D341Med (cell line): Measurements from ENCODE around the gene PRMT7.

Experiments used
- DNase-seq: peaks from one replicate; pipeline ENCODE4 v3.0.0; 2012; ENCODE audit warnings: low spot score

Gene PRMT7

GRCh38 chr16:68348639-68349445 is 38.0 kb downstream of the PRMT7 start:
- DNase-seq = no peak

- DNase-seq = no peak
Observed at GRCh38 chr16:68349838-68350410, 39.1 kb downstream of the PRMT7 start.

DNA sequence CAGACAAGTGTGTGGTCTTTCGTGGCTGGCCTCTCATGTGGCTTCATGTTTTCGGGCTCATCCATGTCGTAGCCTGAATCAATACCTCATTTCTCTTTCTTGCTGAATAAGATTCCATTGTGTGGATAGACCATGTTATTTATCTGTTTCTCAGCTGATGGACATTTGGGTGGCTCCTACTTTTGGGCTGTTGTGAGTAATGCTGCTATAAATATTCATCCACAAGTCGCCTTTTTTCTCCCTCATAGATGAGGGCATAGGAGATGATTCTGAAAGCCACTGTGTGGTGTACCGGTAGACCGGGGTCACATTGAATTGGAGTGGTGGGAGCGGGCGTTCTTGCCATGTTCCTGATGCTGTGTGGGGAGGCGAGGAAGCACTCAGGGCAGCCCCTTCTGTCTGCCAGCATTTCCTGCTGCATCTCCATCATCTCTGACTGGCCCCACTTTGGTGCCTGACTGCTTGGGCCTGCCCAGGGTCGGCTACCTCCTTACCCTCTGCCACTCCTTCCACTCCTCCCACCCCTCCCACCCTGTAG is 40.1 kb downstream of the PRMT7 start:
- no peak for DNase-seq

DNA sequence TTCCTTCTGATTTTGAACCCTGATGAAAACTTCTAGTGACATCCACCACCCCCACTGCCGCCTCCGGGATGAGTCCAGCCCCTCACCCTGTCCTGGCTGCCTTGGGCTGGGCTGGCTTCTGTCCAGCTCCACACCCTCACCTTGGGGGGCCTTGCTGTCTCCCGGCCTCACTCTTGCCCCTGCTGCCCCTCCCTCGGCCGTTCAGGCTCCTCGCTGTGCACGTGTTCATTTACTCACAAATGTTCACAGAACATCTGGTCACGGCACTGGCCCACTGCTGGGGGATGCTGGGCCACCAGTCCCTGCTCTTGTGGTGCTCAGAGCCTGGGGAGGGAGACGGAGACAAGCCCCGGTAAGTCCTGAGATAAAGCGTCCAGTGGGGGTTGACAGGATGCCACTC is 40.6 kb downstream of the PRMT7 start:
- DNase-seq = no peak

GRCh38 chr16:68351991-68352431 is 41.2 kb downstream of the PRMT7 start:
- no peak for DNase-seq

DNA sequence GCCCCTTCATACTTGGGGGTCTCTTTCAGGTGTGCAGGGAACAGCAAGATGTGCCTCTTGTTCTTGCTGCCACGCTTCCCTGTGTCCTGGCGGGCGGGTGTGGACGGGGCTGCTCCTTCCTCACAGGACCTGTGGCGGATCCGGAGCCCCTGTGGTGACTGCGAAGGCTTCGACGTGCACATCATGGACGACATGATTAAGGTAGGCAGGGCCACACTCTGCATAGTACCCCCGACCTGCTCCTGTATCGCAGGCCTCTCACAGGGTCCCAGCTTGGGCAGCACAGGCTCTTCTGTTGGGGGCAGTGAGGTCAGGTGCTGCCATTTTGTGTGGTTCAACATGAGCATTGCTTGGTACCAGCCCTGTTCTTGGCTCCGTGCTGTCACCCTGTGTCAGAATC is 42.5 kb downstream of the PRMT7 start:
- DNase-seq = no peak

GRCh38 chr16:68354816-68355215 is 44.0 kb downstream of the PRMT7 start:
- no peak for DNase-seq

GRCh38 chr16:68355447-68356248 is 44.8 kb downstream of the PRMT7 start:
- DNase-seq = no peak

GRCh38 chr16:68356249-68356918 is 45.6 kb downstream of the PRMT7 start:
- DNase-seq = no peak

DNA sequence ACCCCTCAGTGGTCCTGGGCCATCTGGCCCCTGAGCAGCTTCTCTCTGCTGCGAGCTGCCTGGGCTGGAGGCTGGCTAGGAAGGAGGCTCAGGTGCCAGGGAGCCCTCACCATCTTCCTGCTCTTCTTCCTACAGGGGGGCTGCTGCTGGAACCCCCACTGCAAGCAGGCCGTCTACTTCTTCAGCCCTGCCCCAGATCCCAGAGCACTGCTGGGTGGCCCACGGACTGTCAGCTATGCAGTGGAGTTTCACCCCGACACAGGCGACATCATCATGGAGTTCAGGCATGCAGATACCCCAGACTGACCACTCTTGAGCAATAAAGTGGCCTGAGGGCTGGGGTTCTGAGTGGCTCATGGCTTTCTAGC is 46.1 kb downstream of the PRMT7 start:
- no peak for DNase-seq

GRCh38 chr16:68357521-68357922 is 46.7 kb downstream of the PRMT7 start:
- no peak for DNase-seq

DNA sequence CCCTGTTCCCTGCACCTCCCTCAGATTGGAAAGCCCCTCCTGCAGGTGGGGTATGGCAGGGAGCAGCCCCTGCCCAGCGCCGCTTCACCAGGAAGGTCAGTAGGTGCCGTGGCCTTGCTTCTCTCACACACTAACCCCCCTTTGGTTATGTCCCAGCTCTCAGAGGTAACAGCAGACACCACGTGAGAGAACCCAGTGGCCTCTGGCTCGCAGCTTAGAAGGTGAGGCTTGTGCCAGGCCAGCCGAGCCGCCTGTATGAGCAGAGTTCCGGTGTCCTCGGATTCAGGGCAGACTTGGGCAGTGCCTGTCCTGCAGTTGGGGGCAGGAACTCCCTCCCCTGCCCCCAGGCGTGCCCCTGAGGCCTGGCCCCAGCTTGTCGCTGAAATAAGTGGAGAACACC is 47.1 kb downstream of the PRMT7 start:
- no peak for DNase-seq

DNA sequence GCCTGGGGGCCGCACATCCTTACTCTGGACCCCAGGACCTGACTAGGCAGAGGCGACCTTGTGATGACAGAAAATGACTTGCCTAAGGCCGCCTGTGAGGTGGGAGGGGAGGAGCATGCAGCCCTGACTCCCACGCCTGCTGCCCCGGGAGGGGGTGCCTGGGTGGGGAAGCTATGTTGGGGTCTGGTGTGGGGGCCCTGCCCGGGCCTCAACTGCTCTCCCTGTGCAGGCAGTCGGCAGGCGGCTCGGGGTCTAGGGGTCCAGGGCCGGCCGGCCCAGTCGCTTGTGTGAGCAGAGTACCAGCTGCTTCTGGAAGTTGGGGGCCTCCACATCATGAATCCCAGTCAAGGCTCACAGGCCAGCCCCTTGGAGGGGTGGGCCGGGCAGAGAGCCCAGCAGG is 48.1 kb downstream of the PRMT7 start:
- no peak for DNase-seq

- DNase-seq = no peak
Observed at GRCh38 chr16:68359398-68360191, 48.8 kb downstream of the PRMT7 start.

- DNase-seq = no peak
Observed at GRCh38 chr16:68360547-68360946, 49.7 kb downstream of the PRMT7 start.

DNA sequence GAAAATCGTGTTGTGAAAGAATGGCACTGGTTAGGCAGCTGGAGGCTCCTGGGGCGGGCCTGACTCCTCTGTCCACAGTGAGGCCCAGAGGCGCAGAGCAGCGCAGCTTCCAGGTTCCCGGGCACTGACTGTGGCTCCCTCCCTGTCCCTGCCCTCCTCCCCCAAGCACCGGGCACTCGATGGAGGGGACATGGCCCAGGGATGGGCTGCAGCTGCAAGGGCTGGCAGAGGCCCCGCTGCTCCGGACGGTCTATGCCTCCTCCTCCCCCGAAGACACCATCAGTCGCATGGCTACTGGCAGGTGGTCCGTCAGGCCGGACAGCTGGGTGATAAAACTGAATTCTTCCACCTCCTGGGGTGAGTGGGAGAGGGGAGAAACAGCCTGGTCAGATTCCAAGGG is 50.1 kb downstream of the PRMT7 start:
- no peak for DNase-seq

- DNase-seq = no peak
Observed at GRCh38 chr16:68361485-68361884, 50.7 kb downstream of the PRMT7 start.

- no peak for DNase-seq
Observed at GRCh38 chr16:68362262-68362913, 51.6 kb downstream of the PRMT7 start.

DNA sequence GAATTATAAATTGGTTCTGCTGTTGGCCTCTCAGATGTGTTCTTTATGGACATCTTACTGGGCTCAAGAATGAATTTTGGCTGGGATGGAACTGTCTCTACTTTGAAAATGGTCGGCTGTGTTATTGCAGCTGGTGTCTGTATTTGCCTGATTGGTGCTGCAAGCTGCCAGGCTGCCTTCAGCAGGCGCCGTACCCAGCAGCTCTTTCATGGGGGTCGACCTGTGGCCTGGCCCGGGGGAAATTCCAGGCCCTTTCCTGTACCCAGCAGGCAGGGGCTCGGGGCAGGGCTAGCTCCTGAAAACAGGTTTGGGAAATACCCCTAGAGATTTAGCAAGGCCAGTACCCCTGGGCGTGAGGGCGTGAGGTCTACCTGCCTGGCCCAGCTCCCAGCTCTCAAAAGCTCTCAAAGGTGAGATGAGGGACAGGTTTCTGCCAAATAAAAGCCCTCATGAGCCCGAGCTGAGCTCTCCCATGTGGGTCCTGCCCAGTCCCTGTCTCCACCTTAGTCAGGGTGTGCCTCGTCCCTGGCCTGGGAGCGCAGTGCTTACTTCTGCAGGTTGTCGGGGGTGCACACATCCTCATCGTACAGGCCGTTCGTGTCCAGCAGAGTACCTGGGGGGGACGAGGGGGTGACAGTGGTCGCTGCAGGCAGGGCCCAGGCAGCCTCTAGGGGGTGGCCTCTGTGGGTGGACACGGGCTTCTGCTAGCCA is 52.3 kb downstream of the PRMT7 start:
- no peak for DNase-seq
